ENCODE measurements around the gene MAP3K15.

Gene MAP3K15

DNA sequence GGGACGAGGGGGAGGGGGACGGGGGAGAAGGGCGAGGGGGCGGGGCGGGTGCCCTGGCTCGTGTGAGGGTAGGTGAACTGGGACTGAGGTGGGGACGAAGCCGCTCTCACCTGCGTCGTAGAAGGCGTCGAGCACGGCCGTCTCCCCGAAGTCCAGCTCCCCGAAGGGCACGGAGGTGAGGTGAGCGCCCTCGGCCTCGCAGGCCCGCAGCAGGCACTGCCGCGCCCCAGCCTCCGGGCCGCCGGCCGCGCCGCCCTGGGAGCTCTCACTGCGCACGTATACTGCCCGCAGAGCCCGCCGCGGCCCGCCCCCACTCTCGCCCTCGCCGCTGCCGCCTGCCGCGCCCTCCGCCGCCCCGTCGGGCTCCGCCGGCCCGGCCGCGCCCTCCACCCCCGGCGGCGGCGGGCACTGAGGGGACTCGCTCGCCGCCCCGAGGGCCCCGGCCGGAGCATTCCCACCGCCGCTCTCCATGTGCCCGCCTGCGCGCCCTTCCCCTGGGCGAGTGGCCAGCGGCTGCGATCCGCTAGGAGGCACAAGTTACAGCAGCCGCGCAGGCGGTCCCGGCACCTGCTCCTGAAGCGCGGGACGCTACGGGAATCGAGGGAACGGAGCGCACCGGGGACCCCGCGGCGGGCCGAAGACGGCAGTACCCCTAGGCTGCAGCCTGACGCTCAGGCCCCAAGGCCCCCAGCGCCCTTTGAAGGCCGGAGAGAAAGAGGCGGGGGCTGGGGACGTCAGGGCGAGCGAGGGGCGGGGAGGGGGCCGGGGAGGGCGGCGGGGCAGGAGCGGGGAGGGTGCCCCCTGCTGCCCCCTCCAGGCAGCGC lies at the start of gene MAP3K15:
TSS of gene MAP3K15 (minus strand) at position 718 of the 824 bp plus-strand sequence. CDS start at position 471, 247 bp downstream.
- H3K27me3 Mint-ChIP-seq (ENCODE audit: low read depth) = peaks cover 43% of the 10 kb centered on the region

GRCh38 chrX:19564606-19565005 lies 49.3 kb upstream of the MAP3K15 start:
- no peaks in the 10 kb centered on the region for H3K27me3 Mint-ChIP-seq (ENCODE audit: low read depth)
- H3K4me1 Mint-ChIP-seq (ENCODE audit: low read depth) = peaks cover 25% of the 10 kb centered on the region
- no peaks in the 10 kb centered on the region for H3K9me3 Mint-ChIP-seq
- H3K4me3 Mint-ChIP-seq = no peak overlapping the region
- no peak overlapping the region for H3K27ac Mint-ChIP-seq
- H3K36me3 Mint-ChIP-seq (ENCODE audit: low read depth) = peaks cover 20% of the 10 kb centered on the region

More for the DNA sequence above, at the start of gene MAP3K15:
- Mint-ChIP-seq H3K36me3 (ENCODE audit: low read depth) (no peaks in the 10 kb centered on the region), H3K27ac (no peak within 1 kb of the TSS), H3K9me3 (no peaks in the 10 kb centered on the region), H3K4me3 (peak within 1 kb of the TSS; percentile 53), H3K4me1 (ENCODE audit: low read depth) (no peaks in the 10 kb centered on the region)

DNA sequence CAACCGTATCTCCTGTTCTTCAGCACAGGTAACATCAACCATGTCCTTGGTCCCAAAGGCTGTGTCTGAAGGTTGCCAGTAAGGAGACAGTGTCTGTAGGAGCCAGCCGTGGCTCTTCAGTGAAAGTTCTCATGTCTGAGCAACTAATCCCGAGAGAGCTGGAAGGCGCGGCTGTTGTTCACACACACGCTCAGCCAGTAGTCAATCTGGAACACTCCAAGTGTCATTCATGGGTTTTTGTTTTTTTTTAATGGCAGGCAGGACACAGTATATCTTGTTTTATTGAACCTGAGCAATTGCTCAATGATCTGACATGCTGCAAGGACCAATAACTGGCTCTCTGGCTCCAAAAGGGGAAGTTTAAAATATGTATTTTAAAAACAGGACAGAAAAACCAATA lies 48.4 kb upstream of the MAP3K15 start:
- no peaks in the 10 kb centered on the region for H3K9me3 Mint-ChIP-seq
- no peak overlapping the region for H3K4me3 Mint-ChIP-seq
- peaks cover 25% of the 10 kb centered on the region for H3K4me1 Mint-ChIP-seq (ENCODE audit: low read depth)
- H3K27me3 Mint-ChIP-seq (ENCODE audit: low read depth) = no peaks in the 10 kb centered on the region
- peaks cover 18% of the 10 kb centered on the region for H3K36me3 Mint-ChIP-seq (ENCODE audit: low read depth)
- no peak overlapping the region for H3K27ac Mint-ChIP-seq

DNA sequence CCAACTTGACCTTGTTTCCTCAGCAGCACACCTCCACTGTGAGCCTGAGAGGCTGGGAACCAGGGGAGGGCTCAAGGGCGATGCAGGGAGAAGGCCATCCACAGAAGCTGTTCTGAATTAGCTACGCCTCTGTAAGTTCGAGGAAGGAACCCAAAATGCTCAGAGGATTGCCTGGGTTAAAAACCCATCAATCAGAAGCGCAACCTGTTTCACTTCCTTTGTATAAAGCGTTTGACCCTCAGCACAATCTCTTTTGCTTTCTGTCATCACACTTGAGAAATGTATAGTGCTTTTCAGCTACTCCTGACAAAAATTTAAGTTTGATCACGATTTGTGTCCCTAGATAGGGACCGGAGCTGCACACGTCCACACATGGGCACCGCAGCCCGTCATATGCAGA lies 48.0 kb upstream of the MAP3K15 start:
- Mint-ChIP-seq H3K27ac (no peak overlapping the region), H3K4me1 (ENCODE audit: low read depth) (peaks cover 25% of the 10 kb centered on the region), H3K27me3 (ENCODE audit: low read depth) (no peaks in the 10 kb centered on the region), H3K4me3 (no peak overlapping the region), H3K36me3 (ENCODE audit: low read depth) (peaks cover 14% of the 10 kb centered on the region), H3K9me3 (no peaks in the 10 kb centered on the region)

DNA sequence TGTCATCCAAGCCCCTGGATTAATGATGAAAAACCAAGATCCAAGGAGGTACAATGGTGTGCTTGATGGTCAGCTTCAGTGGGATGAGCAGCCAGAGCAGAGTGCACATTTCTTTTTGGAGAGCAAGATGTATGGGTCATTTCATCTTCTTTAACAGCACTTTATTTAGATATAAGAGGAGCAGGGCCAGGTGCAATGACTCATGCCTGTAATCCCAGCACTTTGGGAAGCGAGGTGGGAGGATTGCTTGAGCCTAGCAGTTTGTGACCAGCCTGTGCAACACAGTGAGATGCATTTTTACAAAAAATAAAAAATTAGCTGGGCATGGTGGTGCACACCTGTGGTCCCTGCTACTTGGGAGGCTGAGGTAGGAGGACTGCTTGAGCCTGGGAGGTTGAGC lies 45.3 kb upstream of the MAP3K15 start:
- H3K36me3 Mint-ChIP-seq (ENCODE audit: low read depth) = peaks cover 6% of the 10 kb centered on the region
- no peak overlapping the region for H3K4me3 Mint-ChIP-seq
- no peaks in the 10 kb centered on the region for H3K27me3 Mint-ChIP-seq (ENCODE audit: low read depth)
- peaks cover 16% of the 10 kb centered on the region for H3K4me1 Mint-ChIP-seq (ENCODE audit: low read depth)
- H3K27ac Mint-ChIP-seq = no peak overlapping the region
- no peaks in the 10 kb centered on the region for H3K9me3 Mint-ChIP-seq

GRCh38 chrX:19557822-19558221 lies 42.5 kb upstream of the MAP3K15 start:
- Mint-ChIP-seq H3K9me3 (no peaks in the 10 kb centered on the region), H3K27me3 (ENCODE audit: low read depth) (no peaks in the 10 kb centered on the region), H3K27ac (no peak overlapping the region), H3K4me1 (ENCODE audit: low read depth) (peaks cover 14% of the 10 kb centered on the region), H3K4me3 (no peak overlapping the region), H3K36me3 (ENCODE audit: low read depth) (no peaks in the 10 kb centered on the region)

DNA sequence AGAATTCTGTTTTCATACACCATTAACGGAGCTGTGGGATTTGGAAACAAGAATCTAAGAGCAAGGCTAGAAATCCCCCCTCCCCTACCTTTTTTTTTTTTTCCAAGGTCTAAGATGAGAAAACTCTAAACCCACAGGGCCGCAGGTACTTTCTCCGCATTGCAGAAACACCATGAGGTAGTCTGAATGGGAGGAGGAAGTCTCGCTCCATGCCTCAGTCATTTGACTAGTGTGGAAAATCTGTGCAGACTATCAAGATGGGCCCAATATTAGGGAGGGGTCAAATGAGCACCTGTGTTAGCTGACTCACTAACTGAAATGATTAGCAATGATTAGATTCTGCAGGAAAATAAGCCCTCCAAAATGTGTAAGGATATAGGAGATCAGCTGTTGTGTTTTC lies 40.9 kb upstream of the MAP3K15 start:
- no peaks in the 10 kb centered on the region for H3K27me3 Mint-ChIP-seq (ENCODE audit: low read depth)
- H3K27ac Mint-ChIP-seq = no peak overlapping the region
- H3K36me3 Mint-ChIP-seq (ENCODE audit: low read depth) = peaks cover 3% of the 10 kb centered on the region
- peaks cover 18% of the 10 kb centered on the region for H3K4me1 Mint-ChIP-seq (ENCODE audit: low read depth)
- no peaks in the 10 kb centered on the region for H3K9me3 Mint-ChIP-seq
- no peak overlapping the region for H3K4me3 Mint-ChIP-seq

- no peak overlapping the region for H3K4me3 Mint-ChIP-seq
- H3K36me3 Mint-ChIP-seq (ENCODE audit: low read depth) = peaks cover 3% of the 10 kb centered on the region
- no peaks in the 10 kb centered on the region for H3K9me3 Mint-ChIP-seq
- H3K4me1 Mint-ChIP-seq (ENCODE audit: low read depth) = peaks cover 22% of the 10 kb centered on the region
- no peak overlapping the region for H3K27ac Mint-ChIP-seq
- no peaks in the 10 kb centered on the region for H3K27me3 Mint-ChIP-seq (ENCODE audit: low read depth)
Observed at GRCh38 chrX:19555683-19556082, 40.4 kb upstream of the MAP3K15 start.

GRCh38 chrX:19555236-19555635 lies 39.9 kb upstream of the MAP3K15 start:
- Mint-ChIP-seq H3K27me3 (ENCODE audit: low read depth) (no peaks in the 10 kb centered on the region), H3K27ac (no peak overlapping the region), H3K9me3 (no peaks in the 10 kb centered on the region), H3K4me1 (ENCODE audit: low read depth) (peaks cover 26% of the 10 kb centered on the region), H3K36me3 (ENCODE audit: low read depth) (peaks cover 3% of the 10 kb centered on the region), H3K4me3 (no peak overlapping the region)

DNA sequence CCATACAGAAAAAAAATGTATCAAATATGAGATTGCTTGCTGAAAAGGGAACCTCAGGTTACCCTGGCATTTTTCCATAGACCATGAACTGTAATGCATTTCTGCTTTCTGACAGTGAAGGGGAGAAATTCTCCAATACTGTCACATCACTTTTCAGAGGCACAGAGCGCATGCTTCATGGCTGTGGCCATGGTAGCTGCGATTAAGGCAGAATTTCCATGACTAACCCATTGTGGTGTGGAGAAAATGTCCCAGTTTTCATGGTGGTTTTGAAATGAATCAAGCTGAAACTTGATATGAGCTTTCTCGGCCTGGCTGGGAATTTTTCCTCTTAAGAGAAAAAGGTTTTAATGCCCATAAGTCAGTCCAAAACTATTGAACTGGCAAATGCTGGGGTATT lies 39.5 kb upstream of the MAP3K15 start:
- Mint-ChIP-seq H3K4me3 (no peak overlapping the region), H3K27me3 (ENCODE audit: low read depth) (no peaks in the 10 kb centered on the region), H3K36me3 (ENCODE audit: low read depth) (peaks cover 4% of the 10 kb centered on the region), H3K4me1 (ENCODE audit: low read depth) (peaks cover 28% of the 10 kb centered on the region), H3K27ac (no peak overlapping the region), H3K9me3 (no peaks in the 10 kb centered on the region)

GRCh38 chrX:19552793-19553192 lies 37.5 kb upstream of the MAP3K15 start:
- H3K4me1 Mint-ChIP-seq (ENCODE audit: low read depth) = peaks cover 45% of the 10 kb centered on the region
- H3K36me3 Mint-ChIP-seq (ENCODE audit: low read depth) = peaks cover 20% of the 10 kb centered on the region
- H3K9me3 Mint-ChIP-seq = no peaks in the 10 kb centered on the region
- no peak overlapping the region for H3K27ac Mint-ChIP-seq
- H3K4me3 Mint-ChIP-seq = no peak overlapping the region
- H3K27me3 Mint-ChIP-seq (ENCODE audit: low read depth) = no peaks in the 10 kb centered on the region

GRCh38 chrX:19549838-19550237 lies 34.5 kb upstream of the MAP3K15 start:
- Mint-ChIP-seq H3K36me3 (ENCODE audit: low read depth) (peaks cover 34% of the 10 kb centered on the region), H3K4me1 (ENCODE audit: low read depth) (peaks cover 34% of the 10 kb centered on the region), H3K9me3 (no peaks in the 10 kb centered on the region), H3K4me3 (peak overlapping the region; percentile 28), H3K27me3 (ENCODE audit: low read depth) (no peaks in the 10 kb centered on the region), H3K27ac (peak overlapping the region; percentile 81)

DNA sequence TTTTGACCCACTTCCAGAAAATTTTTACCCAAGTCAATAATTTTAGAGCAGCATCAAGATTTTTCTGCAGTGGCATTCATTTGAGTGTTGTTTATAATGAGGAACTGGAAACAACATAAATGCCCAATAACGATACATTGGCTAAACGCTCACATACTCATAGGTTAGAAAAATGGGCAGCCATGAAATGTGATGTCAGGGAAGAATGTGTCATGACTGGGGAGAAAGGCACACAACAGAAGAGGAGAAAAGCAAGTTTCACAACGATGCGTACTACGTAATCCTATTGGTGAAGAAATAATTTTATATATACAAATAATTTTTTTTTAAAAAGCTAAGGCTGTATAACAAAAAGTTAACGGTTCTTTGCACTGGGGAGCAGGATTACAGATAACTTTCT lies 33.6 kb upstream of the MAP3K15 start:
- H3K36me3 Mint-ChIP-seq (ENCODE audit: low read depth) = peaks cover 38% of the 10 kb centered on the region
- peak overlapping the region; percentile 68 for H3K27ac Mint-ChIP-seq
- H3K27me3 Mint-ChIP-seq (ENCODE audit: low read depth) = no peaks in the 10 kb centered on the region
- H3K9me3 Mint-ChIP-seq = no peaks in the 10 kb centered on the region
- no peak overlapping the region for H3K4me3 Mint-ChIP-seq
- peaks cover 38% of the 10 kb centered on the region for H3K4me1 Mint-ChIP-seq (ENCODE audit: low read depth)

DNA sequence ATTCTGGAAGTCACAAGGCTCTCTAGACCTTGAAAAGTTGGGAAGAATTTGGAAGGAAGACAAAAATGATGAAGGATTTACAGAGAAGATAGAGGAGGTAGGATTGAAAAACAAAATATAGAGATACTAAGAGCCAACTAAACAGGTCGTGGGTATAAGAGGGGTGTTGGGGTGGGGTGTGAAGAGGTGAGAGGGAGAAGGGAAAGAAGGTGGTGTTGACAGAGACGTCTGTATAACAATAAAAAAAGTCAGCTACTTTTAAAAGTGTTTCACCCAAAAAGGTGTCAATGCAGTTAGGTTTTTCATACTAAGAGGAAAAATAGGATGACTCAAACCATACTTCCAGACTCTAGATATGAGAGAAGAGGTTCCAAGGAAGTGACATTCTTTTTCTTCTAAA lies 33.0 kb upstream of the MAP3K15 start:
- peak overlapping the region; percentile 45 for H3K4me3 Mint-ChIP-seq
- peak overlapping the region; percentile 78 for H3K27ac Mint-ChIP-seq
- H3K9me3 Mint-ChIP-seq = no peaks in the 10 kb centered on the region
- peaks cover 38% of the 10 kb centered on the region for H3K4me1 Mint-ChIP-seq (ENCODE audit: low read depth)
- no peaks in the 10 kb centered on the region for H3K27me3 Mint-ChIP-seq (ENCODE audit: low read depth)
- peaks cover 38% of the 10 kb centered on the region for H3K36me3 Mint-ChIP-seq (ENCODE audit: low read depth)

DNA sequence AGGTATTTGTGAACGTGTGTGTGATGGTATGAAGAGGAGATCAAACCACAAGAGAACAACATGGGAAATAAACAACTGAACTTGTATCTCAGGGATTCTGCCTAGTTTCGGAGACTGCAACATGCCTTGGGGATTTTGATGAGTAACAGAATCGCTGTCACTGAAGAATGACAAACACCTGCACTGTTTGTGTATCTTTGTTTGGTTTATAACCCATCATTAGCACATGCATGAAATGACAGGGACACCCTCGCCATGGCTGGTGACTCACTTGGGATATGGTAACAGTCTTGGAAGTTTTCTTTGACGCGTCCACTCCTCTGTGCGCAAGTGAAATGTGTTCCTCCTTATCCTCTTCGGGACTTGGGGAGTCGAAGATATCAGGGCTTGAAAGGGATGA lies 30.3 kb upstream of the MAP3K15 start:
- Mint-ChIP-seq H3K4me1 (ENCODE audit: low read depth) (peaks cover 34% of the 10 kb centered on the region), H3K9me3 (no peaks in the 10 kb centered on the region), H3K4me3 (no peak overlapping the region), H3K27ac (no peak overlapping the region), H3K36me3 (ENCODE audit: low read depth) (peaks cover 45% of the 10 kb centered on the region), H3K27me3 (ENCODE audit: low read depth) (no peaks in the 10 kb centered on the region)

Data from T-helper 1 cell treated with Interleukin-12 subunit alpha and Interleukin-12 subunit beta and Interleukin-4 antibody, amounts not matched to agents 30 μg/mL and 1 μg/mL, for 36 hours (primary cell).